Activated CD4-positive, alpha-beta T cell treated with anti-CD3 and anti-CD28 coated beads, Interleukin-2, Interleukin-4, amounts not matched to agents 100 ng/mL and 50 ng/mL, durations not matched to agents 16 hours and 8 hours (primary cell): ENCODE measurements around the gene VIPR1.
"Not testable (repeated sequence)": the region's sequence is repeated elsewhere in the genome, so short reads cannot be mapped to it uniquely, and the experiment has no call there.

Experiments used
- DNase-seq: peaks from one replicate; pipeline ENCODE4 v3.0.0-alpha.2; 2020; ENCODE audit warnings: low spot score

The VIPR1 gene

GRCh38 chr3:42579346-42579745, 76.9 kb downstream of the VIPR1 start:
- not testable (repeated sequence) for DNase-seq

GRCh38 chr3:42581400-42581708, 78.9 kb downstream of the VIPR1 start:
- DNase-seq: no peak

GRCh38 chr3:42581709-42582473, 79.4 kb downstream of the VIPR1 start, which contains the start of gene SEC22C:
TSS of gene SEC22C (minus strand) at chr3:42581967. CDS start at chr3:42569046, 12,921 bp downstream.
- DNase-seq: peak; percentile 97

- DNase-seq: no peak
Measured at GRCh38 chr3:42582474-42583070, 80.1 kb downstream of the VIPR1 start.
